G401 (cell line): ENCODE measurements around the gene DHRS1. TPM values are rescaled to one million over a fixed set of nuclear protein-coding genes. Genes with fewer than 3 reads are reported as not detected.

Experiments
- DNase-seq: peaks from one replicate; pipeline ENCODE4 v3.0.0-alpha.2; 2015; ENCODE audit warnings: low spot score
- in situ Hi-C: cut with HindIII; loops from 2 replicates; pipeline ENCODE4 v1.10.0; 2016; ENCODE audit warnings: low sequenced_read_pairs, mixed read lengths
- total RNA-seq: library from RNA; depleted of rRNA; stranded (reverse); fragments of >200 nt; shearing (Covaris generic); gene quantifications from 2 replicates; pipeline ENCODE4 v1.2.3, GENCODE V29; 2014

The DHRS1 gene
- total RNA-seq, 1 experiment from 2014 or later: 11.4 TPM

DNA sequence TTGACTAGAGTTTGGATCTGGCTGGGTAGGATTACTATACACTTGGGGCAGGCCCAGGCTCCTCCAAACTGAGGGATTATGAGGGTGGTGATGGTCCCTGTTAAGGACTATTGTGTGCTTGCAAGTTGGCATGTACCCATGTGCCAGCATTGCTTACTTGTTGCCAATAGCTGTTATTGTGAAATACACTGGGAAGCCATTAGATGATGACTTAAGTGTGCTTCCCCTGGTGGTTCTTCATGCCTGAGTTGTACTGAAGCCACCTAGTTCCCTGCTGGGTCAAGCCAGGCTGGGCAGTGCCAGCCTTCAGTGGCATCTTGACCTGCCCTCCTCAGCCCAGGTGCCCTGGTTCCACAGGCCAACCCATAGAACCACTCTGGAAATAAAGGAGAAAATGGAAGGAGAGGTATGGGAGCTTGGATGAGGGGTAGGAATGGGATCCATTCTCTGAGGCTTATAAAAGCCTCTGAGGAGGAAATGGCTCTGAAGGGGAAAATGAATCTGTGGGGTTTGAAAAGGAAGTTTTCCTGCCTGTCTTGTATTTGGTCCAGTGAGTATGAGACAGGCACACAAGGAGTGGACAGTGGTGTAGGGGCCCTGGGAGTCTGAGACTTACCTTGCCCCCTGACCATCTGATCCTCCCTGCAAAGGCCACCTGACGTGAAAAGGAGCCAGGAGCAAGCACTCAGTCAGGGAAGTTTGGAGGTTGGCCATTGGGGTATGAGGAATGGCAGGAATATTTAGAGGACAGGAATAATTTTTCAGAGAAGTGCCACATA, 12.4 kb upstream of the DHRS1 start:
- in situ Hi-C loops: no loop called here
- DNase-seq: peak; percentile 15

GRCh38 chr14:24310646-24311604, 11.3 kb upstream of the DHRS1 start, which contains the start of gene LTB4R:
TSS of gene LTB4R (plus strand) at chr14:24311502. CDS start at chr14:24315652, 4,150 bp downstream.
- DNase-seq: peak; percentile 67
- in situ Hi-C loops: no loop called here

- in situ Hi-C loops: no loop called here
- DNase-seq: no peak
Observed at GRCh38 chr14:24310265-24310645, 10.7 kb upstream of the DHRS1 start.

DNA sequence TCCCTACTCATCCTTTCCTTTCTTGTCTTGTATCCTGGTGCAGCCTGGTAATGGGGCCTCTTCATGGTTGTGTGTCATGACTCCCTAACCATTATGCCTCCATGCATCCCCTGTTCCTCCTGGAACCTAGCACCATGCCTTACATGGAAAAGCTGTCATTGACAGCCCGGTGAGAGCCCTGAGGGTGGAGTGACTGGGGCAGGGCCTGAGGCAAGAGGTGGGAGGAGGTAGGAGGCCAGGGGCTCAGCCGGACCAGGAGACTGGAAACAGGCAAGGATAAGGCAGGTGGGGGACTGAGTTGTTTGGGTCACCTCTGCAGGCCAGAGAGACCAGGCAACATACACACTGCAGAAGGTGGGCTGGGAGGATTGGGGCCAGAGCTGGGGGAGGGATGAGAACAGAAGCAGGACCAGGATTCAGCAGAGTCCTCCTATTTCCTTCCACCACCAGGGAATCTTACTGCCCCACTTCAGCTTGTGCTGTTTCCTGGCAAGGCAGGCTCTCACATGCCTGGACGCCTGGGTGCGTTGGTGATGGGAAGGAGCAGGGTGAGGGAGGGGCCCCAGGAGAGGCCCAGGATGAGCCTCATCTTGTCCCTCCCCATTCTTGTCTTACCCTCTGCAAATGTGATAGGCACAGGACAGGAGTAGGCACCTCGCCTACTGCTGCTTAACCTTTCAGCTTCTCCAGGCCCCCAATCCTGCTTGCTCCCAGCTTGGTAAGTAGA, 10.1 kb upstream of the DHRS1 start, which contains the start of gene LTB4R2:
LTB4R2 (plus strand) TSS at position 603 of the 727 bp plus-strand sequence. CDS start 525 bp downstream, outside the sequence.
- DNase-seq: no peak
- in situ Hi-C loops: no loop called here

DNA sequence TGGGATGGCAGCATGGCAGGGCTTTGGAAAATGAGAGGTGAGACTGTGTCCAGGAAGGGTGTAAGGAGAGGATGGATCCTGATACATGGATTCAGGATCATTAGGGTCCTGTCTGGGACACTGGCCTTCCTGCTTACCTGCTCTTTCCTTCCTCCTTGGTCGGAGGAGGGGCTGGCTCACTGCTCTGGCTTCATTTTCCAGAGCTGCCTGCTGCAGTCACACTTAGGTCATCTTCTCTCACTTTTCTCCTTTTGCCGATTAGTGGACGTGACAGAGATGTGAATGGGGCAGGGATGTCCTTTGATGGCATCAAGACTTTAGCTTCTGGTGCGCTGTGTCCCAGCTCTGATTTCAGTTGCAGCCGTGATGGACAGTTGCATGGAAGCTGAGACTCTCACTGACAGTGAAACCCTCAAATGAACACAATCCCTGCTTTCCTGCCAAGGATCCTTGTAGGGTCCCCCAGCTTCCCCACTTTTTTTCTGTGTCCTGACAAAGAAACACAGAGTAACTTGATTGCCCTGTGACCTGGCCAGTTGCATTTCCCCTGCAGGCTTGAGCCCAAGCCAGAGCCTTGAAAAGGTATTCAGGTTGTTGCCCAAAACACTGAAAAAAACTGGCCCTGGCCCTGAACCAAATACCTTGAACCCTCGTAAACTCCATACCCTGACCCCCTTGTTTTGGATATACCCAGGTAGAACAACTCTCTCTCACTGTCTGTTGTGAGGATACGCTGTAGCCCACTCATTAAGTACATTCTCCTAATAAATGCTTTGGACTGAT, 9.0 kb upstream of the DHRS1 start:
- in situ Hi-C loops: no loop called here
- DNase-seq: no peak

DNA sequence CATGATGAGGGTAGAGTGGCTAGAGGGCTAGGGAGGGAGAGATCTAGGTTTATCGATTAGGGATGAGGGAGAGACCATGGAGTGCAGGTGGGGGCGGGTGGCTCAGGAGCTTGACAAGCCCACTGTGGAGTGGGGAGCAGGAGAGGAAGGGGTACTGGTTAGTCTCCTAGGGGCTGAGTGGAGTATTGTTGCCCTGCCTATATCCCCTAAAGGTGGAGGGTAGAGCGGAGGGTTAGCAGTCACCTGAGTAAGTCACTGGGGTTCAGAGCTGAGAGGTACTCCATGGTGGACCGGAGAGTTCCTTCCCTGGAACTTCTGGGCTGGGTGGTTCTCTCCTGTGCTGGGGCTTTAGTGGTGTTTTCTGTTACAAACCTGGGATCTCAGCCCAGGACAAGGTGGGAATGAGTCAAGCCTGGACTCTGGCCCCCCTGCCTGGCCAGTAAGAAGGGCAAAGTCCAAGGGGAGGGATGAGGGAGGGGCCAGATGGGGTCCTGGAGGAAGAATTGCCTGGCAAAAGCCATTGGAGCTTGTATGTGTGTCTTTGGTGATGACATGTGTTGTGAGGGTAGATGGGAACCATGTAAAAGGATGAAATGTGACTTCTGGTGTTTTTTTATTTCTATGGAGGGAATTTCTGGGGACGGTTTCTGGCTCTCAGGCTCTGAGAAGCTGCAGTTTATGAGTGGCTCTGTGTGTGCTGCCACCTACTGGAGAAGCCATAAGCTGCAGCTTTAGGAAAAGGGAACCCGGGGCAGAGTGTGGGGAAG, 8.2 kb upstream of the DHRS1 start, which contains the start of gene CIDEB:
CIDEB (minus strand) TSS at position 403 of the 767 bp plus-strand sequence; CDS start at position 284, 119 bp downstream.
- peak; percentile 70 for DNase-seq
- in situ Hi-C loops: no loop called here

- in situ Hi-C loops: no loop called here
- no peak for DNase-seq
Observed at GRCh38 chr14:24307156-24307574, 7.6 kb upstream of the DHRS1 start.

DNA sequence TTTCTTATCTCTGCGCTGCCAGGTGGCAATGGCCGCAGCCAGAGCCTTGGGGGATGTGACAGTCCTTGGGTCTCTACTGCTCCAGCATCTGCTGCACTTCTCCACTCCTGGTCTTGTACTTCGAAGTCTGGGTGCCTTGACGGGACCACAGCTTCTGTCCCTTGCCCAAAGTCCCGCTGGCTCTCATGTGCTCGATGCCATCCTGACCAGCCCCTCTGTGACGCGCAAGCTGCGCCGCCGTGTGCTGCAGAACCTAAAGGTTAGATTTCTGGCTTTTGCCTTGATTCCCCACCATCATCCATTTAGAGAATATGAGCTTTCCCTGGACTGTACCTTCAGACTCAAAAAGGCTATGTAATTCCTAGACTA, 4.4 kb upstream of the DHRS1 start:
- DNase-seq: no peak
- in situ Hi-C loops: no loop called here

GRCh38 chr14:24300326-24300980, 873 bp upstream of the DHRS1 start:
- in situ Hi-C loops: no loop called here
- no peak for DNase-seq

- no peak for DNase-seq
- in situ Hi-C loops: no loop called here
Observed at GRCh38 chr14:24298892-24299254, 707 bp downstream of the DHRS1 start.

DNA sequence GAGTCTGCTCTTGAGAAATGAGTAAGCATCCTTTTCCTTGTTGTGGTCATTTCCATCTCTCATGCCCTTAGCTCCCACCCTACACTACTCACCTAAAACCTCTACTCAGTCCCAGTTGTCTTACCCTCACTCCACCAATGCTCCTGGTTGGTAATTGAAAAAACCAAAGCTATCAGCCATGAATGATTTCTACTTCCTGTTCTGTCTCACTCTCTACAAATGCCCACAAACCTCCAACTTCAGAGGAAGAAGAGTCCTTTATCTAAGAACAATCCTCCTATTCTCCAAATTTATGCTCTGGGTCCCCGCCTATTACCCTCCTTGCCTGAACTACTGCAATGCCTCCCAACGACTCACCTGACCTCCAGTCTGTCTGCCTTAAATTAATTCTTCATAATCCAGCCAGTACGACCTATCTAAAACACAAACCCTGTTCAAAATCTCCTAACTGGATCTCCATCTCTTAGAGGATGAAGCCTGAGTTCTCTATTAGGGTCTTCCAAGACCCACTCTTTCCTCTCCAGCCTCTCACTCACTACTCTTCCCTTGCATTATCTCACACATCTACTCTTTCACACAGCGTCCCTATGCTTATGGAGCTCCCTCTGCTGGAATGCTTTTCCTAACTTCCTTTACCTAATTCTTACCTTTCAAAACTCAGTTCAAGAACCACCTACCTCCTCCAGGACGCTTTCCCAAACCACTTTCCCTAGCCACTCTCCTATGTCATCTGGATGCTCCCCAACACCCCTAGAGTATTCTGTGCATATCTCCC, 2.2 kb downstream of the DHRS1 start:
- in situ Hi-C loops: no loop called here
- DNase-seq: peak; percentile 26

- in situ Hi-C loops: no loop called here
- peak; percentile 59 for DNase-seq
Observed at GRCh38 chr14:24296341-24297157, 3.0 kb downstream of the DHRS1 start.

DNA sequence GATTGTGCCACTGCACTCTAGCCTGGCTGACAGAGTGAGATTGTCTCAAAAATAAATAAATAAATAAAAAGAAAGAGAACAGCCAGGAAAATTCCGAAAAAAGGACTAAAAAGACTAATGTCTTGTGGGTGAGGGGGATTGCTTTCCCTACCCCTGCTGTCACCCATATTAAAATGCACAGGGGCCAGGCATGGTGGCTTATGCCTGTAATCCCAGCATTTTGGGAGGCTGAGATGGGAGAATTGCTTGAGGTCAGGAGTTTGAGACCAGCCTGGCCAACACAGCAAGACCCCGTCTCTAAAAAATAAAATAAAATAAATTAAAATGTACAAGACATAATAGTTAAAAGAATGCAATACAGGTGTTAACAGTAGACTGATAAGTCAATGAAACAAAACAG, 6.1 kb downstream of the DHRS1 start:
- DNase-seq: no peak
- in situ Hi-C loops: no loop called here

DNA sequence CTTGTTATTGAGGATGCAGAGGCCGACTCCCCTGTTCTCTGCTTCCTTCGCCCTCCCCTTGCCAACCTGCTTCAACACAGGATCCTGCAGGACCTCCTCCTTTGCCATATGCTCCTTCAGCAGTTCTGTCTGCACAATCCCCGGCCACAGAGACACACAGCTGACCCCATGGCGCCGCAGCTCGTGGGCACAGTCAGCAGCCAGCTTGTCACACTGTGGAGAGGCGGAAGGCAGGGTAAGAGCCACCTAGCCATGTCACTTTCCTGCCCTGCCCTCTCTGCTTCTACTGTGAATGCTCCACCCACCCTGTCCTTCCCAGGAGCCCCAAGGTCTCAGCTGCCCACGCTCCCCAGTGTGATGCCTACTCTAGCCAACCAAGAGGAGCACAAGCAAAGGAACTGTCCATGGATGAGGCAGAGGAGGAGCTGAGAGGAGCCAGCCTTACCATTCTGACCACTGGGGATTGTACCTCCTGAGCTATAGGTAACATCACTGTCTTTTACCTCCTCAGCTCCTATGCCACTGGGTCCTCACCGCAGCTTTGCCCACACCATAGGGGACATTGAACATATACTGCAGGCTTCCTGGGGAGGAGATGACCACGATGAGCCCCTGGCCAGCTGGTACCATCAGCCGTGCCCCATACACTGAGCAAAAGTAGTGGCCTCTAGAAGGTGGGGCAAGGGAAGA, 7.3 kb downstream of the DHRS1 start:
- no peak for DNase-seq
- in situ Hi-C loops: no loop called here

GRCh38 chr14:24291446-24292117, 8.0 kb downstream of the DHRS1 start:
- no peak for DNase-seq
- in situ Hi-C loops: no loop called here
